Measurements from ENCODE around the gene GRID2.

- TF ChIP-seq POLR2AphosphoS5 (IDR thresholded peaks at IDR 0.05; ENCODE audit: low read depth, low read length): no peak
- no peak for TF ChIP-seq SIN3A (IDR thresholded peaks at IDR 0.05; ENCODE audit: borderline replicate concordance, insufficient read depth, low read length)
- no peak for TF ChIP-seq REST (IDR thresholded peaks at IDR 0.05; ENCODE audit: insufficient read depth in 1 of 2, low read depth in 2 of 2, low read length in 2 of 2)
Measured at GRCh38 chr4:93743022-93743421, 1439.3 kb downstream of the GRID2 start.
